ENCODE data around the gene FAM43A.

GRCh38 chr3:194638991-194639605 lies 46.6 kb upstream of the FAM43A start:
- TF ChIP-seq REST (IDR thresholded peaks at IDR 0.05; ENCODE audit: low read depth, low read length) (no peak), POLR2A (IDR thresholded peaks at IDR 0.05; ENCODE audit: low read depth, low read length) (peak; percentile 12; the same call in 1 of the 2 replicates), FOXK2 (IDR thresholded peaks at IDR 0.05) (no peak), RFX5 (IDR thresholded peaks at IDR 0.05; ENCODE audit: low read depth, low read length) (no peak), SIX5 (IDR thresholded peaks at IDR 0.05; ENCODE audit: low read depth, low read length, severe bottlenecking) (no peak), SMC3 (IDR thresholded peaks at IDR 0.05; ENCODE audit: borderline replicate concordance, low read length) (no peak), RAD21 (IDR thresholded peaks at IDR 0.05; ENCODE audit: insufficient read depth, low read depth, low read length) (no peak), CTCF (IDR thresholded peaks at IDR 0.05 in 2 of 3, conservative IDR thresholded peaks at IDR 0.05 in 1 of 3; ENCODE audit: control insufficient read depth in 2 of 3, extremely low read depth in 1 of 3, insufficient read depth in 1 of 3, low read depth in 3 of 3, low read length in 3 of 3) (no peak), SIN3A (IDR thresholded peaks at IDR 0.05; ENCODE audit: low read depth, low read length) (no peak), KDM1A (IDR thresholded peaks at IDR 0.05; ENCODE audit: borderline replicate concordance) (no peak)

Data from GM12878 (cell line).